Gastrocnemius medialis (tissue), 4 donors: ENCODE data around the gene ZCCHC24. TPM values are rescaled to one million over a fixed set of nuclear protein-coding genes. Genes with fewer than 3 reads are reported as not detected.

Source experiments
- ATAC-seq, 2 donors: fragments of 150-250 bp; one replicate each; pipeline ENCODE4 v1.9.1; 2016
- DNase-seq, 2 donors: peaks; one replicate each; pipeline ENCODE4 v3.0.0-alpha.2; 2019
- H3K27ac ChIP-seq, 4 donors: fragments of 200-600 bp; sonication (generic); 1 replicate in 1 of 4; 2 replicates in 3 of 4; pipeline ENCODE4 v1.5.1; 2016 to 2018; ENCODE audit warnings: mild to moderate bottlenecking in 2 of 4, moderate library complexity in 1 of 4
- H3K27me3 ChIP-seq, 3 donors: fragments of 200-600 bp; sonication (generic) in 2 of 3; 1 replicate in 1 of 3; 2 replicates in 2 of 3; pipeline versions ENCODE4 v1.5.1 to v1.6.0; 2016 to 2019; ENCODE audit warnings: mild to moderate bottlenecking in 1 of 3, moderate library complexity in 1 of 3
- H3K36me3 ChIP-seq, 2 donors: fragments of 200-600 bp; sonication (generic) in 1 of 2; one replicate each; pipeline ENCODE4 v1.5.1; 2017 to 2018
- H3K4me1 ChIP-seq, 2 donors: fragments of 200-600 bp; sonication (generic) in 1 of 2; one replicate each; pipeline ENCODE4 v1.5.1; 2016 to 2017; ENCODE audit warnings: mild to moderate bottlenecking in 2 of 2
- H3K4me3 ChIP-seq, 4 donors: fragments of 200-600 bp; sonication (generic) in 3 of 4; 1 replicate in 1 of 4; 2 replicates in 3 of 4; pipeline ENCODE4 v1.5.1; 2016 to 2019; ENCODE audit warnings: mild to moderate bottlenecking in 2 of 4
- H3K9me3 ChIP-seq, 3 donors: fragments of 200-600 bp; sonication (generic) in 2 of 3; 1 replicate in 1 of 3; 2 replicates in 2 of 3; pipeline ENCODE4 v1.5.1; 2016 to 2019
- CTCF ChIP-seq, 5 experiments: fragments of 450-650 bp in 3 of 5; fragments of 200-600 bp in 2 of 5; sonication (generic) in 2 of 5; IDR thresholded peaks in 4 of 5; conservative IDR thresholded peaks in 1 of 5; 1 replicate in 4 of 5; 2 replicates in 1 of 5; pipeline ENCODE4 v1.5.1; 2016 to 2019; ENCODE audit warnings: antibody characterized with exemption in 5 of 5, mild to moderate bottlenecking in 3 of 5, moderate library complexity in 3 of 5
- POLR2A ChIP-seq, 2 donors: fragments of 450-650 bp; IDR thresholded peaks; one replicate each; pipeline ENCODE4 v1.6.1; 2017; ENCODE audit warnings: antibody characterized with exemption in 2 of 2, mild to moderate bottlenecking in 2 of 2, moderate library complexity in 2 of 2
- in situ Hi-C, 4 donors: fragments of 200-750 bp; cut with MboI; loops; one replicate each; pipeline versions ENCODE4 v1.15.0 to v1.8.0; 2017; ENCODE audit warnings: low sequenced_read_pairs in 4 of 4
- intact Hi-C: fragments of 100-400 bp; cut with DNase I; formaldehyde crosslinking; loops from one replicate; pipeline ENCODE4 v1.15.1; 2023; ENCODE audit warnings: low total_unique reads
- total RNA-seq, 4 donors: library from RNA; depleted of rRNA; stranded (reverse); fragments of >200 nt; gene quantifications; one replicate each; pipeline versions ENCODE4 v1.1.0 to v1.2.3, GENCODE V29; 2016

The ZCCHC24 gene
- total RNA-seq, 4 donors from 2014 or later = 59.6 to 122 (median 84.5) TPM

GRCh38 chr10:79399223-79399831 is 46.1 kb downstream of the ZCCHC24 start:
- Histone ChIP-seq H3K4me3 (peak overlapping the region in 1 of 4 donors; percentile 7), H3K4me1 (peaks cover 28 to 44% of the 10 kb centered on the region in 2 donors), H3K27ac (peak overlapping the region; percentile 80 to 87 (median 84)), H3K36me3 (no peaks in the 10 kb centered on the region), H3K27me3 (no peaks in the 10 kb centered on the region), H3K9me3 (no peaks in the 10 kb centered on the region)
- peak; percentile 75 to 83 for DNase-seq
- no peak for TF ChIP-seq CTCF (IDR thresholded peaks at IDR 0.05 in 4 of 5, conservative IDR thresholded peaks at IDR 0.05 in 1 of 5)
- peak in 1 of 2 donors; percentile 40 for TF ChIP-seq POLR2A (IDR thresholded peaks at IDR 0.05)
- intact Hi-C loops (loop anchor here (2.0 to 5.0 kb wide), 2 partner anchors 45 to 132 kb away; partner anchors contain the start of gene ZCCHC24), in situ Hi-C loops (no loop called here)
- ATAC-seq = peak; percentile 23 to 25

- ATAC-seq (no peak), DNase-seq (no peak)
- no peak overlapping the region for H3K4me3 ChIP-seq
- peaks cover 0 to 7% of the 10 kb centered on the region in 2 donors for H3K36me3 ChIP-seq
- TF ChIP-seq CTCF (IDR thresholded peaks at IDR 0.05 in 4 of 5, conservative IDR thresholded peaks at IDR 0.05 in 1 of 5) (no peak), POLR2A (IDR thresholded peaks at IDR 0.05) (no peak)
- in situ Hi-C loops (no loop called here), intact Hi-C loops (loop anchor here (1.0 to 5.0 kb wide), 3 partner anchors 28 to 131 kb away; partner anchors contain the start of gene ZCCHC24)
- H3K27ac ChIP-seq = peak overlapping the region; percentile 80 to 87 (median 84)
- no peaks in the 10 kb centered on the region for H3K9me3 ChIP-seq
- peaks cover 28 to 44% of the 10 kb centered on the region in 2 donors for H3K4me1 ChIP-seq
- no peaks in the 10 kb centered on the region for H3K27me3 ChIP-seq
Measured at GRCh38 chr10:79398642-79399041, 46.8 kb downstream of the ZCCHC24 start.

- ATAC-seq = no peak
- Histone ChIP-seq H3K36me3 (peaks cover 0 to 7% of the 10 kb centered on the region in 2 donors), H3K4me3 (no peak overlapping the region), H3K27ac (peak overlapping the region; percentile 80 to 87 (median 84)), H3K27me3 (no peaks in the 10 kb centered on the region), H3K9me3 (no peaks in the 10 kb centered on the region), H3K4me1 (peaks cover 31 to 44% of the 10 kb centered on the region in 2 donors)
- in situ Hi-C loops = no loop called here
- intact Hi-C loops = loop anchor here (1.0 to 5.0 kb wide), 3 partner anchors 29 to 130 kb away; partner anchors contain the start of gene ZCCHC24
- no peak for TF ChIP-seq CTCF (IDR thresholded peaks at IDR 0.05 in 4 of 5, conservative IDR thresholded peaks at IDR 0.05 in 1 of 5)
- peak in 1 of 2 donors; percentile 56 for DNase-seq
Measured at GRCh38 chr10:79397575-79398303, 47.7 kb downstream of the ZCCHC24 start.

- no peak for TF ChIP-seq CTCF (IDR thresholded peaks at IDR 0.05 in 4 of 5, conservative IDR thresholded peaks at IDR 0.05 in 1 of 5)
- TF ChIP-seq POLR2A (IDR thresholded peaks at IDR 0.05) = peak in 1 of 2 donors; percentile 14
- ATAC-seq = peak; percentile 80 to 85
- peak; percentile 79 to 89 for DNase-seq
- Histone ChIP-seq H3K9me3 (no peaks in the 10 kb centered on the region), H3K4me3 (no peak overlapping the region), H3K27me3 (no peaks in the 10 kb centered on the region), H3K4me1 (peaks cover 38 to 44% of the 10 kb centered on the region in 2 donors), H3K36me3 (peaks cover 0 to 7% of the 10 kb centered on the region in 2 donors), H3K27ac (peak overlapping the region; percentile 80 to 87 (median 84))
- in situ Hi-C loops = no loop called here
- intact Hi-C loops = loop anchor here (5.0 kb wide), 1 partner anchor 130 kb away; no protein-coding TSS in a partner anchor
Measured at GRCh38 chr10:79397051-79397450, 48.4 kb downstream of the ZCCHC24 start.
